Measurements from ENCODE around the gene SMC3.
"Not testable (repeated sequence)": the region's sequence is repeated elsewhere in the genome, so short reads cannot be mapped to it uniquely, and the experiment has no call there.

SMC3 gene

DNA sequence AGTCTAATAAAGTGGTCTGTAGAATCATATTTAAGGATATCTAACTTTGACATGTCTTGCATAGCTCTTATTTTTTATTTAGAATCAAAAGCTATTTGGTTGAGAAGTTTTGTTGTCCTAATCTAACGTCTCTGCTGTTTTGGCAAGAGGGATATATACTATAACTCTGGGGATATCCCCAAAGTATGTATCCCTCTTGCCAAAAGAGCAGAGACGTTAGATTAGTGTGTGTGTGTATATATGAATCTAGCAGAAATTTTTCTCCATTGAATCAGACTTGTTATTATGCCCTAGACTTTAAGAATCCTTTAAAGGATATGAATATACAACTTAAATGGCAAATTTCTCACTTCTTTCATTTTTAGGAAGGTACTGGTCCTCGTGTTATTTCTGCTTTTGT lies 9.6 kb downstream of the SMC3 start:
- DNase-seq, result no peak
- no peak for ATAC-seq

- DNase-seq, result no peak
- no peak for ATAC-seq
These were observed 16.5 kb downstream of the SMC3 start for GRCh38 chr10:110584006-110584405.

DNA sequence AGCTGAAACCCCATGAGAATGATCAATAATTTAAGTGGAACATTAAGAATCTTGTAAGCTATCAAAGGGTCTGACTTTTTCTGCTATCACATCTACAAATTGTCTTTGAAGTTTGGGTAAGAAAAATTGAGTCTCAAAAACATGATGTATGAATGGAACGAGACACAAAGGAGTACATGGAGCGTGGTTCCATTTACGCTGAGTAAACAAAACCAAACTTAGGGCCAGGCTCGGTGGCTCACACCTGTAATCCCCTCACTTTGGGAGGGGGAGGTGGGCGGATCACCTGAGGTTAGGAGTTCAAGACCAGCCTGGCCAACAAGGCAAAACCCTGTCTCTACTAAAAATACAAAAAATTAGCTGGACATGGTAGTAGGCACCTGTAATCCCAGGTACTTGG lies 24.3 kb downstream of the SMC3 start:
- ATAC-seq (no peak), DNase-seq (no peak)

- no peak for DNase-seq
- no peak for ATAC-seq
These were observed 30.0 kb downstream of the SMC3 start for GRCh38 chr10:110597476-110597875.

DNA sequence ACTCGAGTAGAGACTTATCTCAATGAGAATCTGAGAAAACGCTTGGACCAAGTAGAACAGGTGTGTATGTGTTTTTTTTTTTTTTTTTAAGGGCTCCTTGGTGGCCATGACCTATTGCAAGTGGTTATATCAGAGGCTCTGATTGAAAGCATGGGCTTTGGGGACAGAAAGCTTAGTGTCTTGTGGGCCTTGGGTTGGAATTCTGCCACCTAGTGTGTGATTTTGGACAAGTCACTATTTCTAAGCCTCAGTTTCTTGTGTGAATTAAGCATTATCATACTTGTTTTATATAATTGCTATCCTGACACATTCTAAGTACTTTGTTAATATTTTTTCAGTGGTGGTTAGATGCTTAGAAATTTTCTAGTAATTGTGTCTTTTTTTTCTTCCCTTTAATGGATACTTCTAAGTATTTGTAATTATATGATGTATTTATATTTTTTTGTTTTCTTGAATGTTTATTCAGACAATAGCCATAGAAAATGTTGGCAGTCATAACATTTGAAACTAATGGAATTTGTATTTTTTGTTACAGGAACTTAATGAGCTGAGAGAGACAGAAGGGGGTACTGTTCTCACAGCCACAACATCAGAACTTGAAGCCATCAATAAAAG lies 33.1 kb downstream of the SMC3 start:
- DNase-seq, result no peak
- peak; percentile 55 for ATAC-seq

- no peak for DNase-seq
- no peak for ATAC-seq
These were observed 34.1 kb downstream of the SMC3 start for GRCh38 chr10:110601581-110601980.

DNA sequence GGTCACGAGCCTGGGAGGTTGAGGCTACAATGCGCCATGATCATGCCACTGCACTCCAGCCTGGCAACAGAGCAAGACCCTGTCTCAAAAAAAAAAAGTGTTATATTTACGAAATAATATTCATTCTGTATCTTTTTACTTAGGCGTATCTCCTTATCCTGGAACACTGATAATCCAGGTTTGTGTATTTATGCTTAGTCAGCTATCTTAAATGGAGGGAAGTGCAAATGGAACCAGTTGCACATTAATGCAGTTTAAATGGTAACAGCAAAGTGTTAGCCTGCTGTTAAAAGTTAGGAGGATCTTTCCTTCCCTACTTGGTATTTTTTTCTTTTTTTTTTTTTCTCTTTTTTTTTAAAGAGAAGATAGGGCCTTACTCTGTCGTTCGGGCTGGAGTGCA lies 40.6 kb downstream of the SMC3 start:
- ATAC-seq (no peak), DNase-seq (no peak)

- DNase-seq (no peak), ATAC-seq (no peak)
These were observed 42.1 kb downstream of the SMC3 start for GRCh38 chr10:110609605-110610004.

DNA sequence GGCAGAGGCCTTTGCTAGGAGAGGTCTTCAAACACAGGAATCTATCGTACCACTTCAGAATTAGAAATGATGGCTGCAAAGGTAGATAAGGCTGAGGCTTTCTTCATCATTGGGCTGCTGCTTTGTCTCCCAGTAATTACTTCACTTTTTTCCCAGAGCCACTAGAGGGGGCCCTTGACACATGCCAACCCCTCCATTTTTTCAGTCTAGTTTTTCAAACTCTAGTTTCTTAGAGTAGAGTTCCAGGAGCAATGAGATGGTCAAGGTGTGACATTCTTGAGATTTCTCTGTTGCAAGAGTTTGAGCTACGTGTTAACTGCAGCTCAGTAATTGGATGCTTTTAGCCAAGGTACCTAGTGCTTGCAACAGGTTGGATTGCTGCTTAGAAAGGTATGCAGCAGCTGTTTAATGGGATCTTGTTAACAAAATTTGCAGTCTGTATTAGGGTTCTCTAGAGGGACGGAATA lies 42.8 kb downstream of the SMC3 start:
- DNase-seq (peak; percentile 57), ATAC-seq (no peak)

DNA sequence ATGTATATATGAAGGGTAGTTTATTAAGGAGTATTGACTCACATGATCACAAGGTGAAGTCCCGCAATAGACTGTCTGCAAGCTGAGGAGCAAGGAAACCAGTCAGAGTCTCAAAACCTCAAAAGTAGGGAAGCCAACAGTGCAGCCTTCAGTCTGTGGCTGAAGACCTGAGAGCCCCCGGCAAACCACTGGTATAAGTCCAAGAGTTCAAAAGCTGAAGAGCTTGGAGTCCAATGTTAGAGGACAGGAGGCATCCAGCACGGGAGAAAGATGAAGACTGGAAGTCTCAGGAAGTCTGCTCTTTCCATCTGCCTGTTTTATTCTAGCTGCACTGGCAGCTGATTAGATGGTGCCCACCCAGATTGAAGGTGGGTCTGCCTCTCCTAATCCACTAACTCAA lies 43.3 kb downstream of the SMC3 start:
- DNase-seq, ATAC-seq: not testable (repeated sequence)

DNA sequence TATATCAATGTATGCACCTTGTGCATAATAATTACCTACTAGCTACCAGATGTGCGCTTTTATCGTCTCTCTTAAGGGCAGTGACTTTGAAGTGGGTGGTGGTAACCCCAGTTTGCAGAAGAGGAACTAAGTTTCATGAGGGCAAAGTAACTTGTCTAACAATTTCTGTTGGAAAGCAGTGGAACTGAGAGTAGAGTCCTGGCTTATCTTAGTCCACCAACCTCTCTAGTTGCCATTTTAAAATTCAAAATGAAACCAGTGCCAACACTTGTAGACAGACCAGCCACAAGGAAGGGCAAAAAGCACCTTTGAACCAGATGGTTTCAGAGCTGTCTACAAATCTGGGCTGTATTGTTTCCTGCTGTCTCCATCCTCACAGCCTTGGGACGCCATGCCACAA lies 44.6 kb downstream of the SMC3 start:
- DNase-seq, result no peak
- peak; percentile 30 for ATAC-seq

DNA sequence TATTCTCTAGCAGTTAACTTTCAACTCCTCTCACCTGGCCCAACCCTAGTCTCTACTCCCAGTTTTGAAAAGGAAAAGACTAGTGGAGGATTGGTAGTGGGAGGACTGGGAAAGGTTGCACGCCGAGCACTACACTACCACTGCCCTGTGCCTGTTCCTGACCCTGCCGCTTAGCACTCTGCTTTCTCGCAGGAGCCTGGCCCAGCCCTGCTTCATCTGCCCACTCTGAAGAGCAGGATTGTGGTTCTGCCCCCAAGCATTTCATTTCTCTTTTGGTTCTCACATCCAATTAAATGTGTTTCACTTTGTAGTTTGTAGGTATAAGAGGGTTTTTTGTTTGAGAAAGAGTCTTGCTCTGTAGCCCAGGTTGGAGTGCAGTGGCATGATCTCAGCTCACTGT lies 45.1 kb downstream of the SMC3 start:
- ATAC-seq (no peak), DNase-seq (no peak)

DNA sequence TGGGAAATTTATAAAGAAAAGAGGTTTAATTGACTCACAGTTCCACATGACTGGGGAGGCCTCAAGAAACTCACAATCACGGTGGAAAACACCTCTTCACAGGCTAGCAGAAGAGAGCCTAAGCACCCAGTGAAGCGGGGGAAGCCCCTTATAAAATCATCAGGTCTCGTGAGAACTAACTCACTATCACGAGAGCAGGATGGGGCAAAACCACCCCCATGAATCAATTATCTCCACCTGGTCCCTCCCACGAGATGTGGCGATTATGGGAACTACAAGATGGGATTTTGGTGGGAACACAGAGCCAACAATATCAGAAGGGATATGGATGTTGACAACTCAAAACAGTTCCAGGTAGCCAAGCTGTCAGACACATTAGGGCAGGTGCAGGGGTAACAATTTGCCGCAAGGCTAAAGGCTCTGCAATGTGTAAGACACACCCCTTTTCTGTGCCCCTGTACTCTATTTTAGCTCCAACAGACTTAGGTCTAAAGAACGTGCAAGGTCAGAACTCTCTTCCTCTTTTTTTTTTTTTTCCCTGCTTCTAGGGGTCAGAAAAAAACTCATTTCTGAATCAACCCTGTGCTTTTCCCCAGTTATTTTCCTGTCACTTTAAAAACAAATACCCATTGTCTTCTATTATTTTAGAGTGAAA lies 46.0 kb downstream of the SMC3 start:
- DNase-seq, result peak; percentile 46

DNA sequence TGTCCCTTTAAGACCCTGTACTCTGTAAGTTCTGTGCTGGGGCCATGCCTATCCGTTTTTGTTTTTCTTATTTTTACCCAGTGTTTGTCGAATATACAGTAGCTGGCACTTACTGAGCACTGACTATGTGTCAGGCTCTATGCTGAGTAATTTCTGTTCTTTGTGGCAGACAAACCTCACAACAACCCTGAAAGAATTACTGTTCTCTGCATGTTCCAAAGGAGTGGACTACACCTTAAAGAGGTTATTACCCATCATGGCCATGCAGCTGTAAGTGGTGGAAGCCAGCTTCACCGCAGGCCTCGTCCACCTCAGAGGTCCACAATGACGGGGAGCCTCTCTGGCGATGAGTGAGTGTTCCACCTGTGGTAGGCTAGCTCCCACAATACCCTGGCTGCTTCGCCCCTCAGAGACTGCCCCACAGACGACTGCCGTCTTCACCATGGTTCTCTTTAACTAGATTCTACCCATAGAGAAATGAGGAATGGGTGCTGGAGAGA lies 46.6 kb downstream of the SMC3 start:
- peak; percentile 32 for ATAC-seq
- DNase-seq, result no peak

More for the DNA sequence above, 46.0 kb downstream of the SMC3 start:
- peak; percentile 67 for ATAC-seq

- DNase-seq, result no peak
- ATAC-seq, result no peak
These were observed 47.7 kb downstream of the SMC3 start for GRCh38 chr10:110615057-110615747.

- ATAC-seq, result no peak
- no peak for DNase-seq
These were observed 49.1 kb downstream of the SMC3 start for GRCh38 chr10:110616493-110617033.

GRCh38 chr10:110617425-110618229 lies 50.1 kb downstream of the SMC3 start:
- peak; percentile 38 for ATAC-seq
- peak; percentile 37 for DNase-seq

DNA sequence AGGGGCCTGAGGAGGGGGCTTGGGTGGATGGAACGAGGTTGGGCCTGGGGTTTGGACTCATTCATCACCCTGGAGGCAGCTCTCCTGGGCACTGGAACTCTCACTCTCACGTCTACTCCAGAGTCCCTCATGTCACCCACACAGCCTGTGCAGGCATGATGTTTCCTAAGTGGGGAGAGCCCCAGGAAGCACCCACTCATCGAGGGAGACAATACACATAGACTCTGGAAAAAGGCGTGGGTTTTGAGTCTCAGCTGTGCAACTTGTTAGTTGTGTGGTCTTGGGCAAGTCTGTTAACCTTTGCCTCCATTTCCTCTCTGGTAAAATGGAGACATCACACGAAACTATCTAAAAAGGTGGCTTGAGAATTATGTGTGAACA lies 50.7 kb downstream of the SMC3 start:
- peak; percentile 67 for DNase-seq
- ATAC-seq, result peak; percentile 84

DNA sequence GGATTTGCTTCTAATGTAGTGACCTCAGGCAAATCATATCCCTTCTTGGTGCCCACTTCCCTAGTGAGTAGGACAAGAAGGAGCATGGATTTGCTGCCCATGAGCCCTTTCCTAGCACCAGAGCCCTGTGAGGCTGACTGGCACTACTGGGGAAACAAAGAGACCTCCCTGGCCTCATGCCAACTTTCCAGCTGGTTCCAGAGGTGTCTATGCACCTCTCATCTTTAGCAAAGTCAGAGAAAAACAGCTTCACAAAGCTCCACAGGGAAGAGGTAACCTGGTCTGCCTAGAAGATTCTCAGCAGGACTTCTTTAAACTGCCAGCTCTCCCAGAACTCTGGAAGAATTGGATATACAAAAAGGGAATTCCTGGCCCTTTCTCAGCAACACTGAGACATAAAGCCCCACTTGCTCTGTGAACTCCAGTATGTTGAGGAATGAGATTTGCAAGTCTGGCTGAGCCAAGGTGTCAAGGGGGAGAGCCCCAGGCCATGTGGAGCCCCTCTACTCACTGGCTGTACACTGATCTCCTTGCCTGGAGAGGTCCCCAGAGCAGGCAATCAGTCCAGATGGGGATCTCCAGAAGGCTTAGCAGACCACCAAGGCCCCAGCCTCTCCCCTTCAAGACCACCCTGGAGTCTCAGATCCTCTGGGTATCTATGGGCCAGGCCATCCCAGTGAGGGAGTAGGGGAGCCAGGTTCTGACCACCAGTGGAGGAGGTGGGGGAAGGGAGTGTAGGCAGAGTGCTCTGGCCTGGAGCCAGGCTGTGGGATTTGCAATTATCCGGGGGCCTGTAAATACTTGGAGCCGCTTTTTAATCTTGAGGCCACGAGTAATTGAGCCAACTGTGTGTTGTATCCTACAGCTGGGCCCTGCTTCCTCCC lies 52.3 kb downstream of the SMC3 start:
- no peak for DNase-seq
- no peak for ATAC-seq

GRCh38 chr10:110620398-110620719 lies 52.9 kb downstream of the SMC3 start:
- no peak for ATAC-seq
- no peak for DNase-seq

DNA sequence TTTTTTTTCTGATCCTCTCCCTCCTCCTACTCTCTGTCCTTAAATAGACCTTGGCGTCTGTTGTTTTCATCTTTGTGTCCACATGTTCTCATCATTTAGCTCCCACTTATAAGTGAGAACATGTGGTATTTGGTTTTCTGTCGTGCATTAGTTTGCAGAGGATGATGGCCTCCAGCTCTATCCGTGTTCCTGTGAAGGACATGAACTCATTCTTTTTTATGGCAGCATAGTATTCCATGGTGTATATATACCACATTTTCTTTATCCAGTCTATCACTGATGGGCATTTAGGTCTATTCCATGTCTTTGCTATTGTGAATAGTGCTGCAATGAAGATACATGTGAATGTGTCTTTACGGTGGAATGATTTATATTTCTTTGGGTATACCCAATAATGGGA lies 55.8 kb downstream of the SMC3 start:
- not testable (repeated sequence) for DNase-seq, ATAC-seq
